ENCODE data around the gene LIN28B. TPM values are rescaled to one million over a fixed set of nuclear protein-coding genes. Genes with fewer than 3 reads are reported as not detected.

LIN28B gene
- total and polyA plus RNA-seq, 8 donors: 0.22 TPM; not detected in 7

- Histone ChIP-seq H3K27ac (no peak overlapping the region), H3K27me3 (peaks cover 11 to 64% (median 29%) of the 10 kb centered on the region in 4 donors)
- DNase-seq: no peak
Observed at GRCh38 chr6:104957301-104958177, 632 bp downstream of the LIN28B start.

GRCh38 chr6:104958178-104959025 lies 1.5 kb downstream of the LIN28B start:
- no peaks in the 10 kb centered on the region for H3K4me1 ChIP-seq
- H3K36me3 ChIP-seq: no peaks in the 10 kb centered on the region
- no peak for TF ChIP-seq CTCF (IDR thresholded peaks at IDR 0.05)
- peaks cover 7 to 55% (median 21%) of the 10 kb centered on the region in 4 donors for H3K27me3 ChIP-seq
- 11 to 13% methylated on average over 19 of the region's 19 CpGs for WGBS, 2 donors
- FAIRE-seq: no peak
- H3K27ac ChIP-seq: no peak overlapping the region
- H3K9me3 ChIP-seq: no peaks in the 10 kb centered on the region
- intact Hi-C loops (cut with DNase I): no loop called here
- DNase-seq: no peak
- H3K4me3 ChIP-seq: no peak overlapping the region
- no peak for ATAC-seq

More at GRCh38 chr6:104957301-104958177, 632 bp downstream of the LIN28B start:
- no peak for TF ChIP-seq CTCF (IDR thresholded peaks at IDR 0.05)
- H3K4me3 ChIP-seq: no peak overlapping the region
- WGBS, 2 donors: 8 to 10% methylated on average over 21 of the region's 21 CpGs
- intact Hi-C loops (cut with DNase I): no loop called here
- no peaks in the 10 kb centered on the region for H3K9me3 ChIP-seq
- FAIRE-seq: no peak
- no peaks in the 10 kb centered on the region for H3K4me1 ChIP-seq
- no peak for ATAC-seq
- H3K36me3 ChIP-seq: no peaks in the 10 kb centered on the region

- FAIRE-seq: no peak
- no peak for TF ChIP-seq CTCF (IDR thresholded peaks at IDR 0.05)
- 32 to 40% methylated on average over 3 of the region's 3 CpGs for WGBS, 2 donors
- Histone ChIP-seq H3K27me3 (peaks cover 7 to 50% (median 20%) of the 10 kb centered on the region in 4 donors), H3K9me3 (no peaks in the 10 kb centered on the region), H3K27ac (no peak overlapping the region), H3K36me3 (no peaks in the 10 kb centered on the region), H3K4me3 (no peak overlapping the region), H3K4me1 (no peaks in the 10 kb centered on the region)
- DNase-seq: no peak
- ATAC-seq: no peak
- intact Hi-C loops (cut with DNase I): no loop called here
Observed at GRCh38 chr6:104959026-104959858, 2.3 kb downstream of the LIN28B start.

- H3K27me3 ChIP-seq: no peaks in the 10 kb centered on the region
- H3K4me1 ChIP-seq: no peaks in the 10 kb centered on the region
- DNase-seq (no peak), FAIRE-seq (no peak), ATAC-seq (no peak)
- WGBS, 2 donors: 56 to 61% methylated on average over 2 of the region's 2 CpGs
- H3K9me3 ChIP-seq: no peaks in the 10 kb centered on the region
- no peaks in the 10 kb centered on the region for H3K36me3 ChIP-seq
- H3K4me3 ChIP-seq: no peak overlapping the region
- intact Hi-C loops (cut with DNase I): no loop called here
- TF ChIP-seq CTCF (IDR thresholded peaks at IDR 0.05): no peak
- H3K27ac ChIP-seq: no peak overlapping the region
Observed at GRCh38 chr6:104969108-104969507, 12.2 kb downstream of the LIN28B start.
